Posterior cingulate gyrus (tissue), 11 donors: ENCODE measurements around the gene SVIL.
"Not testable (repeated sequence)": the region's sequence is repeated elsewhere in the genome, so short reads cannot be mapped to it uniquely, and the experiment has no call there.

Experiments
- DNase-seq, 10 donors: peaks; one replicate each; pipeline versions ENCODE4 v3.0.0 to v3.0.0-alpha.2; 2020 to 2021; ENCODE audit warnings: mixed read lengths in 3 of 10
- intact Hi-C: fragments of 100-400 bp; cut with DNase I; formaldehyde crosslinking; loops from one replicate; pipeline ENCODE4 v1.15.1; 2023

The SVIL gene

DNA sequence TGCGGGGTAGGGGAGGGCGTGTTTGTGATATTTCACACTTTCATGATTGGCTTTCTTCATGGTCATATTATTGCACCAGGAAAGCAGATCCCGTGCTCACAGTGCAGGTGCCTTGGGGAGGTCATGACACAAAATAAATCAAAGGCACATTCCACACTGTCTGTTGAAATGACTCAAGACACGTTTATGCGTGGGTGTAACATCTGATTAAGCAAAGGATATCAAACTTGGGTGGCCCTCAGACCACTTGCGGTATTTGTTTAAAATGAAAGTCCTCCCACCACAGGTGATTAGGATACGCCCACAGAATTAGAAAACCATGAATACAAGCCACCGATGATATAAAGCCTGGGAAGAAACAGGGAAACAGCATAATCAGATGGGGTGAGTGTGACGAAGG, 51.1 kb downstream of the SVIL start:
- intact Hi-C loops: no loop called here
- no peak for DNase-seq

DNA sequence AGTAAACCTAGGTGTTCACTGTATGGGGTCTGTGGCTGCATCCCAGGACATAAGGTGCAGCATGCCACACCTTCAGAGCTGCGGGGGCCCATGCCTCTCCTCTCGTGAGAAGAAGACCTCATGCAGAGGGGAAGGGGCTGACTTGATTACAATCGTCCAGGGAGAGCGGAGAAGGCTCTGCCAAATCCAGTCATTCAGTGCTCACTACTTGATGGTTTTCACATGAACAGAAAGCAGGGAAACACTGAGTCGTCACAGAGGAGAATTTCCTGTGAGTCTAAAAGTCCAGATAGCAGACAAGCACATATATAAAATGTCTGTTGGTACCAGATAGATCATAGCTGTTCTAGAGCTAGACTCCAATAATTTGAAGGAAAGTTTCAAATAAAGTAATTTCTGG, 52.0 kb downstream of the SVIL start:
- intact Hi-C loops, DNase-seq: not testable (repeated sequence)

DNA sequence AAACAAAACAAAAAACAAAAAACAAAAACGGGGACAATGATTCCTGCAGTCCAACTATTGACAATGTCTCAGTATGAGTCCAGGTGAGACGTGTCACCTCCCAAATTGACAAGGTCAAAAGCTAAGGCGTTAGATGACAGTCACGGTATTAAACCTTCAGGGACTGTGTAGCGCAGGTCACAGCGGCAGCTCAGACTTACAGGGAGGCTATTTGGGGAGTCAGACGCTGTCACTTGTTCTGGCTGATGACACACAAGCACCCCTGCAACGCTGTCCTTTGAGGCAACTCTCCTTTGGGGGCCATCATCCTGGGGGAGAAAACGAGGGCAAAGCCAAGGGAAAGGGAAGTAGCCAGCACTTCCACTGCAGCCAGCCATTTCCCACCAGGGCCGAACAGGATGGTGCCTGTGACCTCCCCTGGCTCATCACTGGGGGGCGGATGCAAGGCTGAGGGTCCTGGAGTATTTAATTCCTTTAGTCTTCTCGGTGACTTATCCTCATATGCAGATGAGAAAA, 55.3 kb downstream of the SVIL start:
- intact Hi-C loops: no loop called here
- no peak for DNase-seq

DNA sequence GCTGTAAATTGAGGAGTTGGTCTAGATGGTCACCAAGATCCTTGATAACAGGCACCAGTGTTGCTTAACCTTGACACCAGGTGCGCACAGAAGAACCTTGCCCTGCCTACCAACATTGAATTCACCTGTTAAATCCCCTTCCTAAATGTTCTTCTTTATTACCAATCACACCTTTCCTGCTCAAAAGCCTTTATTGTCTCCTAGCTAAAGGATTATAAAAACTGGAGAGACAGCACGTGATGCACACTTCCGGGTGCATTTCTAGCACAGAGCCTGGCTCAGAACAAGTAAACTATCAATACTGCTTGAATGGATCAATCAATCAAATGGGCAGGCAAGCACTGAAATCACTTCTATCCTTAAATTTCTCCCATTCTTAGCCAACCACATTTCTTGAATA, 56.3 kb downstream of the SVIL start:
- DNase-seq: no peak
- intact Hi-C loops: no loop called here

DNA sequence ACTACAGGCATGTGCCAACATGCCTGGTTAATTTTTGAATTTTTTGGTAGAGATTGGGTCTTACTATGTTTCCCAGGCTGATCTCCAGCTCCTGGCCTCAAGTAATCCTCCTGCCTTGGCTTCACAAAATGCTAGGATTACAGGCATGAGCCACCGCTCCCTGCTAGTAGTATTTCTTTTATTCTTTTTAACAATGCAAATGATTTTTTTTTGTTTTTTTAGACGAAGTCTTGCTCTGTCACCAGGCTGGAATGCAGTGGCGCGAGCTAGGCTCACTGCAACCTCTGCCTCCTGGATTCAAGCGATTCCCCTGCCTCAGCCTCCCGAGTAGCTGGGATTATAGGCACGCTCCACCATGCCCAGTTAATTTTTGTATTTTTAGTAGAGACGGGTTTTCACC, 58.1 kb downstream of the SVIL start:
- DNase-seq: no peak

DNA sequence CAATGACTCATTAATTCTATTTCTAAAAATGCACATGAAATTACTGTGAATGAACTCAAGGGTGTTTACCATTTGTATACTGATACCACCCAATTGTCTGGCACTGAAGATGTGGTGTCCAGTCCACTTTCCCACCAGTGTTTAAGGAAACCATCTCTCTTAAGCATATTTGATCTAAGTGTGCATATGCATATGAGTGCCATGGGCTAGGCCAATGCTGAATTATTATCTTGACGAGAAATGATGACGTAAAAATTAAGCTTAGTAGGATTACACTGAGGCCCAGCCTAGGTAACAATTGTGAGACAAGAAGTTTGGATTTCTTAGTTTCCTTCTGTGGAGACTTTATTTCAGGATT, 59.7 kb downstream of the SVIL start:
- intact Hi-C loops: no loop called here
- no peak for DNase-seq

More for the DNA sequence above, 58.1 kb downstream of the SVIL start:
- intact Hi-C loops: no loop called here

DNA sequence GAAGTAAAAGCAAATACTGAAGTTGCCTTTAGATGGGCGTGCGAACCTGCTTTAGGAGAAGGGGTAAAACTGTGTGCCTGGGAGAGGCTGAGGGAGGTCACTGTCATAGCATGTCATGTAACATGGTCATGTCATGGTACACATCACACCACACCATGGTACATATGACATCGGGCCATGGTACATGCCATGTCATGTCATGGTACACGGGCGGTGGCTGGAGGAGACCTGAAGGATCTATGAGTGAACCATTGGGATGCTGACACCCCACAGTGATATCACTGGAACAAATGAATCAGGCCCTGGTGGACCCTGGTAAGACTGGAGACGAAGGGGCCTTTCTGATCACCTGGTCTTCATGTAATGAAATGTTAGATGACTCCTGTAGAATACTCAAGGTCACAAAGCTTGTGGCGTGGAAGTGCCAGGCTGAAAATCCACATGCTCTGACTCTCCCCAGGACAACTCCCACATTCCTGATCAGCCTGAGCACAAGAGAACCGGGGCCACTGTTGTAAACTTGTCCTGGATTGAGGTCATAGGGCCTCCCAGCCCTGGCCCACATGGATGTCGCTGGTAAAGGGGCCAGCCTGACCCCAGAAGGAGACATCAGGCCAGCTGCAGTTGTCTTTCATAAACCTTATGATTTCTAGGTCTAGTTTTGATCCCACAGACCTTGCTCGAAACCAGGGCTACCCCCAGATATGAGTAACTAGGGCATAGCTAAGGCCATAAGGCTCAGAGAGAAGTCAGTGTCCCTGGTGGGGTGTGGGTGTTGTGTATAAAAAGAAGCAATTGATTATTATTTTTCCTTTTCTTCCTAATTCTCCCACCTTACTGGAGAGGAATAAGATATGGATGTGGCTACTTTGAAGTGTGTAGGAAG, 60.3 kb downstream of the SVIL start:
- intact Hi-C loops, DNase-seq: not testable (repeated sequence)

DNA sequence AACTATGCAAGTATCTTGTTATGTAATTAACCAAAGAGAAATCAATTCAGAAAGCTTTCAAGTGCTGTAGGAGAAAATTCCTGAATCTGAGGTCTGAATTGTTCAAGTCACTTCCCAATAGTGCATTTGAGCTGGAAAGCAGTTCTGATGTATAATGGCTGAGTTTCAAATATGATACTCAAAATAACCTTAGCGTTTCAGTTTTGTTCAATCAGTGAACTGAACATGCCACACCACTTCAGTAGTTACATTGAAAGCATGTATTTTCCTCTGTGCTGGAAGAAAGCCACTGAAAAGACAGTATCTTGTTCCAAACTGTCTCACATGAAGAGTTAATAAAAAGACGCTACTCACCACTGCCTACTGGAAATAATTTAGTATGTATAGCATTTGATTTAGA, 64.5 kb downstream of the SVIL start:
- intact Hi-C loops, DNase-seq: not testable (repeated sequence)

DNA sequence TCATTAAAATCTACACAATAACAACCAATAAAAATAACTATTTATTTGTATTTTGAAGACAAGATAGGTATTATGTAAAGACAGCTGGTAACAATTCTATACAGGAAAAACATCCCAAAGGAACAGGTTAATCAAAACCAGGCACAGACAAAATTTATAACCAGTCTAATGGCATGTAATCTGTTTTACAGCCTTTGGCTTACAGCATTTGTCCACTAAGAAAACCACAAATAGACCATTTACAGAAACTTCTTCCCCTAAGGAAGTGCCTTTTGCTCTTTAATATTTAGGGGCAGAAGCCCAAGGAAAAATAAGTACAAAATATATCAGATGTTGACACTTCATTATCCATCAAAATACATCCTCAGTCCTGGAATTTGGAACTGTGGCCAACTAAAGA, 65.0 kb downstream of the SVIL start:
- intact Hi-C loops: no loop called here
- DNase-seq: no peak

DNA sequence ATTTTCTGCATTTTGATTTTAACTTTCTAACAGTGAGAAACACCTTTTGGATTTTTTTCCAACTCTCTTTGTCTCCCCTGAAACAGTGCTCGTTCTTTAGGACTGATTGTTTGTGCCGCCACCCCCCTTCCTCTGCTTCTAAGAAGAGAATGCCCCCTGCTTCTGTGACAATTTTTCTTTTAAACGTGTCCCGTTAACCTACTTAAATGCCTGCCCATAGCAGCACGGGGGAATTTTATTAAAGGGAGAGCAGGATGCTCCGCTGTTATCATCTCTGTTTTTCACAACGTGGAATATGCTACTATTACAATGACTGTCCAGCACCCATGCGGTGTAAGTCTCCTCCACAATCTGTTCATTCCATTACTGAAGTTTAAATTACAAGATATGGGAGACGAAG, 67.8 kb downstream of the SVIL start:
- no peak for DNase-seq
- intact Hi-C loops: no loop called here

DNA sequence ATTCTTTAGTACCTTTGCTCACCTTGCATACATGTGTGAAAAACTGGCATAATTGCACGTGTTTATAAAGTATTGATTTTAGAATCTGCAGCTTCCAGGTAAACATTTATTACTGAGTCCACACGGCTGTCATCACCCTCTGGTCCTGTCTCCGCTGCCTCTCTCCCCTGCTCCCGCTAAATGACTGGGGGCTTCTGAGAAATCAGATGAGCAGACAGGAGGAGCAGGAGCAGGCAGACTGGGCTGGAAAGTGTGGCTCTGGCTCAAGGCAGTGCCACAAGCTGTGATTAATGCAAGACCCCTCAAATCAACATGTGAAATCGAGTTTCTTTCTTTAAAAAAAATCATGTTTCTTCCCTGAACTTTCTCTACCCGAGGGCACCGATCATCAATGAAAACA, 68.6 kb downstream of the SVIL start:
- intact Hi-C loops, DNase-seq: not testable (repeated sequence)

DNA sequence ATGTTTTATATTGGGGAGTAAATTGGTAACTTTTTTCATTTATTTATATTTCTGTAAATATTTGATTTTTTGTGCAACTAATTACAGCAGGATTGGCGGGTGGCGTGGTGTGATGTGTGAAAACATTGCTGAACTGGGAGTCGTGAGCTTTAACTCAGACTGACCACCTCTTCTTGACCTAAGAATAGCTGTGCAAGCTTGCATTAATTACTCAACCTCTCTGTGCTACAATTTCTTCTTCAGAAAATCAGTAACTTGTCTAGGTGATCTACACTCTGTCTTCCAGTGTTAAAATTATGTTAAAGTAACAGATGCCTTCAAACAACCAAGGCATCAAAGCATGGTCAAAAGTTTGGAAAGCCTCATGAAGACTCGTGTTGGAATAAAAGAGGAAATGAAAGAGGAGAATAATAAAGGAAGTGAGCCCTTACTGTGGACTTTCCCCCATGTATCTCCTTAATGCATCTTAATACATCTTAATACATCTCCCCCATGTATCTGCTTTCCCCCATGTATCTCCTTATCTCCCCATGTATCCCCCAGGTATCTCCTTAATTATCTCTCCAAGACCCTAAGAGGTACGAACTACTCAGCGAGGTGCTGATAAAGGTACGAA, 71.2 kb downstream of the SVIL start:
- DNase-seq: no peak
- intact Hi-C loops: no loop called here

DNA sequence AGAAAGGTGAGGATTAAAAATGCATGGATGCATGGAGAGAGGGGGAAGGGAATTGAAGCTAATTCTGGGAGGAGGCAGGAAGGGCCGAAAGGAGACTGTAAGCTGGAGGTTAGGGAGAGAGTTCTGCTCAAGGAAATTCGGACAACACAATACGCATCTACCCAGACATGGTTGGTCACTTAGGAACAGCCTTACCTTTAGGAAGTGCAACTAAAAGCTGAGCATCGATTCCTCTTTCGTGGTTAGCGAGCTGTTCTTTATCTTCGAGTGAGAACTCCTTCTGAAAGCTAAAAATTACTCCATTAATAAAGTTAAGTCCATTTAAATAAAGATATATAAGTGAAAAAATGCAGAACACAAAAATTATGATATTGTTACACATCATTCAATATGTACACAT, 71.8 kb downstream of the SVIL start:
- DNase-seq, intact Hi-C loops: not testable (repeated sequence)

DNA sequence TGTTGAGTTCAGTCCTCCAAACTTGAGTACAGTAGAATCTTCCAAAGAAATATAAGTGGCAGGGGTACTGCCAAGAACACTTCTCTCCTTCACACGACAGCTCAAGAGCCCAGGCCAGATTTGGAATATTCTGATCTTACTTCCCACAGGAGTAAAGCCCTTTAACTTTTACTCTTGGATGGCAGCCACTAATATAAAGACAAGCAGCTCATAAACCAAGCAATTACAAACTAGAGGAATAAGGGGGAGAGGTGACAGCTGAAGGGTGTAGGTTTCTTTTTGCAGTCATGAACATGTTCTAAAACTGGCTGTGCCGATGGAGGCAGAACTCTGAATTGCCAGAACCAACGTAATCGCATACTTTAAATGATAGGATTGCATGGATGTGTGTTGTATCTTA, 74.8 kb downstream of the SVIL start:
- intact Hi-C loops: no loop called here
- no peak for DNase-seq

DNA sequence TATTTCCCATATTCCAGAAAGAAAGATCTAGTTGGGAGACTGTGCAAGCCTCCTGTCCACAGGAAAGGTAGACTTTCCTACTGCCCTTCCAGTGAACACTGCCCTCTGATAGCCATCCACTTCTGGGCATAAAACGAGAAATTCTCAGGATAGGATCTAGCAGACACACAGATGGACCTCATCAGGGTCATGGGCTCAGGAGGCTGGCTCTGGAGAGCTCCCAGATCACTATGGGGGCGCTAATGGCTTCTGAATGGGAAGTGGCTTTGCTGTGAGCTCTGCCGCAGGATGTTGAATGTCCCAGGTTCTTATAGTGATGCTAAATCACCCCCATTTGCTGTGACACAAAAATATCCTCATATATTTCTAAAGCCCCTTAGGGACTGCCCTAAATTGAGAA, 77.1 kb downstream of the SVIL start:
- no peak for DNase-seq
- intact Hi-C loops: no loop called here

DNA sequence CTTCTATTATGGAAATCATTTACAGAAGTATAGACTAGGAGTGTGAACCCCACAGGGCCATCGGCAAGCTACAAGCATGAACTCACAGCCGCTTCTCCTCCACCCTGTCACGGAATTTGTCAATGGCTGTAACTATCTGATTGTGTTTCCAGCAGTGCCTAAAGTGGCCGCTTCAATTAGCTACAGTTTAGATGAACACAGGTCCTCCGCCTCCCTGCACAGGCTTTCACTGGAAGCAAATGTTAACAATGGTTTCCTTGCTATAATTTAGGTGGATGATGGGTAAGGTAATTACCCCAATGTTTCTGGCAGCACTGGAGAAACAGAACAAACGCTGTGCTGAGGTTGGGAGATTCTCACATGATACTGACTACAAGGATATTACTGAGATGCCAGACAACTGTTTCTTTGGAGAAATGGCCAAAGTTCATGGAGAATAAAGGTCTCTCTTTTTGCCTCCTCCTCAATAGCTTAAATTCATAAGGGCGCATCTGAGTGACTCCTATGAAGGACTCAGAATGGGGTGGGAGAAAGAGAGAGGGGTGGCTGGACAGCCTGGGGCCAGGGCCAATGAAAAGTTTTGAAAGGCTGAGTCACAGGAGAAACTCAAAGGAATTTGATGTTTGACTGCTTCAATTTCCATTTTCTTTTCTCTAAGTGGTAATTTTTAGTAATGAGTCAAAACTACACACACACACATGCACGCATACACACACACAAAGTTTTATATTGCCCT, 78.9 kb downstream of the SVIL start:
- intact Hi-C loops: no loop called here
- no peak for DNase-seq

DNA sequence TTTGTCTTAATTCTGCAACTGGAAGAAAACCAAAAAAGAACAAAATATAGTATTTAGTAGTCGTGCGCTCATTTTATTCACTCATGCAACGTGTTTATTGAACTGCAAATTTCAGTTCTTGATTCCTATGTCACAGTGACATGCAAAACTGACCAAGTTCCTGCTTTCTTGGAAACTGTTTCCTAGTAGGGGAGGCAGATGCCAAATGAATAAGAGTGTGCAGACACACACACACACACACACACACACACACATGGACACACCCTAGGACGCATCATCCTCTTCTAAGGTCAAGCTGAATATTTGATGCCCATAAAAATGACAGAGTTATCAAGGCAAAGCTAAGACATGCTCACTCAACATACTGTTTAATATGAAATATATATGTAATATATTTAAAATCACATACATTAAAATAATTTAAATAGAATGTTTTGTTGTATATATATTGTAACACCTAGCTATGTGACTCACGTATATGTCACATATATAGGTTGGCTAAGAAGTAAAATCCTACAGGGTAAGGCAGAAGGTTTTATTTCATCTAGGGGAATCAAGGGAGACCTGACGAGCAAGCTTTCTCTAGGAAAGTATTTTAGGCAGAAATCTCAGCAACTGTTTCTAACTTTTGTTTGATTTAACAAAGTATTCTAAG, 79.6 kb downstream of the SVIL start:
- no peak for DNase-seq
- intact Hi-C loops: no loop called here

DNA sequence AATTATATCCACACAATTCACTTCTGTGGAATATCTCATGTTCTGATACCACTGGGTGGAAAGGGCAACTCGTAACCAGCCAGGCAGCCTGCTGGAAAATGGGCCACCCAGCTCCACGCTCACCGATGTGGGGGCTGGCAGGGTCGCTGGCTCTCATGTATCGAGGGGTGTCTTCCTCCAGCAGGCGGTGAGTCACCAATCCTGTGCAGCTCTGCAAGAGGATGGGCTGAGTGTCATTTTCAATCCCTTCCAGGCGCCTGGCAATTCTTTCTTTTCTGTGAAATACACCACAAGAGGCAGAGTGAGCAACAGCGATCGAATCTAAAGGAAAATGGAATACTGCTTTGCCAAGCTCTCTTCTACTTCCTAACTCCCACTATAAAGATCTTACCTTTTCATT, 80.1 kb downstream of the SVIL start:
- peak in 1 of 10 donors; percentile 68 for DNase-seq

DNA sequence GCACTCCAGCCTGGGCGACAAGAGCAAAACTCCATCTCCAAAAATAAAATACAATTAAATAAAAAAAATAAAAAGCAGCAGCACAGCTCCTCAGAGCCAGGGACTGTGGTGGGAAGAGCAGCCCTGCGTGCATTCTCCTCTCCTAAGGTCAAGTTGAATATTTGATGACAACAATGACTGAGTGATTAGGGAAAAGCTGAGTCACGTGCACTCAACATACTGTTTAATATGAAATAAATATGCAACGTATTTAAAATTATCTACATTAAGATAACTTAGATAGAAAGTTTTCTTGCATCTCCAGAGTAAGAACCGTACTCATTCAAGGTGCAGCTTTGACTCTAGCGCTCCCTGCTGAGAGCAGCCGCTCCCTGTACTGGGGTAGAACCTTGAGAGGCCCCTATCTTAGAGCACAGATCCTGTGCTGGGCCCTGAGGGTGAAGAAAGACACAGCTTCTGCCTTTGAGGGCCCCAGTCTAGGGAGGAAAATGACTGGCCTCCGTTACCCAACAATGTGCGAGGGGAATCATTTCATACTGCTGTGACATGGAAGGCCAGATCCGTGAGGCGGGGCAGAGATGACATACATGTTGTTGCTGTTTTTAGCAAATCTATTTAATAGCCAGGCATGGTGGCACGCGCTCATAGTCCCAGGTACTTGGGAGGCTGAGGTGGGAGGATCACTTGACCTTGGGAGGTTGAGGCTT, 81.1 kb downstream of the SVIL start:
- intact Hi-C loops: no loop called here
- no peak for DNase-seq

More for the DNA sequence above, 80.1 kb downstream of the SVIL start:
- intact Hi-C loops: no loop called here

DNA sequence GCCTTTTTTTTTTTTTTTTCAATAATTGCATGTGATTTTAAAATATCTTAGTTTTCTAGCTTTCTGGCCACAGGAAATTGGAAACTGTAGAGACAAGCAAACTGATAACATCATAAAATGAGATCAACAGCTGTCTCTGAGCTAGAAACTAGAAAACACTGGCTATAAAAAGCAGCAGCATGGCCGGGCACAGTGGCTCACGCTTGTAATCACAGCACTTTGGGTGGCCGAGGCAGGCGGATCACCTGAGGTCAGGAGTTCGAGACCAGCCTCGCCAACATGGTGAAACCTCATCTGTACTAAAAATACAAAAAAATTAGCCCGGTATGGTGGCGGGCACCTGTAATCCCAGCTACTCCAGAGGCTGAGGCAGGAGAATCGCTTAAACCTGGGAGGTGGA, 81.7 kb downstream of the SVIL start:
- DNase-seq, intact Hi-C loops: not testable (repeated sequence)
